Common myeloid progenitor, CD34-positive (primary cell): ENCODE data around the gene AMY2B.
"Not testable (repeated sequence)": the region's sequence is repeated elsewhere in the genome, so short reads cannot be mapped to it uniquely, and the experiment has no call there.

Experiments
- CTCF ChIA-PET: fragments of 350-600 bp; sonication (Branson Sonifier 250); formaldehyde crosslinking; loops from one replicate; lab custom pipeline; 2021; ENCODE audit warnings: antibody characterized with exemption; lab: Charles Lee
- POLR2A ChIA-PET: fragments of 350-600 bp; sonication (Branson Sonifier 250); formaldehyde crosslinking; loops from one replicate; lab custom pipeline; 2021; ENCODE audit warnings: antibody characterized with exemption; lab: Charles Lee
- DNase-seq, 3 donors: peaks; one replicate each; pipeline versions ENCODE4 v3.0.0 to v3.0.0-alpha.2; 2013
- H3K27ac ChIP-seq, 2 experiments: 1 replicate in 1 of 2; 2 replicates in 1 of 2; pipeline ENCODE4 v1.7.0; 2013; ENCODE audit warnings: inconsistent platforms in 2 of 2, low read length in 2 of 2, mild to moderate bottlenecking in 2 of 2, low read depth in 1 of 2, moderate library complexity in 1 of 2; ENCODE audit not compliant: severe bottlenecking in 2 of 2, insufficient read depth in 1 of 2, poor library complexity in 1 of 2
- H3K27me3 ChIP-seq, 5 experiments: replicated peaks in 2 of 5; 1 replicate in 3 of 5; 2 replicates in 2 of 5; pipeline versions ENCODE4 v1.6.1 to v1.7.0; 2013; ENCODE audit warnings: low read length in 4 of 5, mild to moderate bottlenecking in 2 of 5, moderate library complexity in 2 of 5, inconsistent platforms in 1 of 5; ENCODE audit not compliant: insufficient read depth in 5 of 5, control insufficient read depth in 4 of 5
- H3K36me3 ChIP-seq, 4 experiments: 1 replicate in 2 of 4; 2 replicates in 2 of 4; pipeline versions ENCODE4 v1.6.1 to v1.7.0; 2013; ENCODE audit warnings: low read length in 3 of 4, control low read depth in 1 of 4, mild to moderate bottlenecking in 1 of 4; ENCODE audit not compliant: control insufficient read depth in 4 of 4, insufficient read depth in 4 of 4
- H3K4me1 ChIP-seq, 4 experiments: 1 replicate in 3 of 4; 2 replicates in 1 of 4; pipeline versions ENCODE4 v1.6.1 to v1.7.1; 2013; ENCODE audit warnings: low read length in 3 of 4, mild to moderate bottlenecking in 3 of 4, control low read depth in 1 of 4, inconsistent platforms in 1 of 4, moderate library complexity in 1 of 4; ENCODE audit not compliant: control insufficient read depth in 4 of 4, insufficient read depth in 4 of 4; ENCODE audit errors: control extremely low read depth in 1 of 4
- H3K4me3 ChIP-seq, 7 experiments: 1 replicate in 4 of 7; 2 replicates in 3 of 7; pipeline versions ENCODE4 v1.5.1 to v1.7.0; 2013; ENCODE audit warnings: mild to moderate bottlenecking in 7 of 7, low read length in 6 of 7, moderate library complexity in 6 of 7, inconsistent platforms in 2 of 7, low read depth in 2 of 7, control low read depth in 1 of 7; ENCODE audit not compliant: insufficient read depth in 4 of 7, control insufficient read depth in 1 of 7; ENCODE audit errors: extremely low read depth in 1 of 7
- H3K9me3 ChIP-seq, 5 experiments: 1 replicate in 4 of 5; 2 replicates in 1 of 5; pipeline versions ENCODE4 v1.6.1 to v1.7.1; 2013; ENCODE audit warnings: low read length in 4 of 5, mild to moderate bottlenecking in 2 of 5, inconsistent platforms in 1 of 5, low read depth in 1 of 5, moderate library complexity in 1 of 5; ENCODE audit not compliant: control insufficient read depth in 4 of 5, insufficient read depth in 2 of 5; ENCODE audit errors: control extremely low read depth in 1 of 5
- WGBS: methylation state at CpG from one replicate; pipeline ENCODE4 v1.1.5; 2013; ENCODE audit not compliant: insufficient coverage; 5-methylcytosine and 5-hydroxymethylcytosine counted together

Gene AMY2B

GRCh38 chr1:103563056-103563455 is 8.3 kb upstream of the AMY2B start:
- no CpG with 5 or more reads among the region's 4 CpGs for WGBS
- H3K27ac ChIP-seq = no peak overlapping the region
- ChIA-PET POLR2A (no interaction called here), CTCF (no interaction called here)
- H3K27me3 ChIP-seq = no peaks in the 10 kb centered on the region
- no peak for DNase-seq
- peaks cover 0 to 3% (median 0%) of the 10 kb centered on the region in 4 experiments for H3K4me1 ChIP-seq
- peaks cover 0 to 3% (median 0%) of the 10 kb centered on the region in 4 experiments for H3K36me3 ChIP-seq
- H3K4me3 ChIP-seq = no peak overlapping the region
- H3K9me3 ChIP-seq = no peaks in the 10 kb centered on the region

- 100% methylated on average over 6 of the region's 7 CpGs for WGBS
- H3K27ac ChIP-seq = no peak overlapping the region
- H3K9me3 ChIP-seq = peaks cover 0 to 5% (median 0%) of the 10 kb centered on the region in 5 experiments
- POLR2A ChIA-PET = no interaction called here
- H3K4me3 ChIP-seq = no peak overlapping the region
- H3K27me3 ChIP-seq = no peaks in the 10 kb centered on the region
- DNase-seq = no peak
- no peaks in the 10 kb centered on the region for H3K4me1 ChIP-seq
- H3K36me3 ChIP-seq = peaks cover 0 to 12% (median 3%) of the 10 kb centered on the region in 4 experiments
- CTCF ChIA-PET = no interaction called here
Measured at GRCh38 chr1:103569493-103569892, 1.9 kb upstream of the AMY2B start.

- POLR2A ChIA-PET = no interaction called here
Measured at GRCh38 chr1:103576065-103576464, 4.7 kb downstream of the AMY2B start.

GRCh38 chr1:103576784-103577183 is 5.4 kb downstream of the AMY2B start:
- POLR2A ChIA-PET, H3K27me3 ChIP-seq, H3K36me3 ChIP-seq, H3K4me3 ChIP-seq, H3K4me1 ChIP-seq, DNase-seq, H3K9me3 ChIP-seq, H3K27ac ChIP-seq: not testable (repeated sequence)
- WGBS = no CpG with 5 or more reads among the region's 5 CpGs
- CTCF ChIA-PET = interaction anchor here (0.7 kb wide), 1 partner anchor 389 kb away, joined by 3 read pairs; no protein-coding TSS in a partner anchor

More at GRCh38 chr1:103576065-103576464, 4.7 kb downstream of the AMY2B start:
- peaks cover 0 to 2% (median 0%) of the 10 kb centered on the region in 4 experiments for H3K36me3 ChIP-seq
- H3K27ac ChIP-seq = no peak overlapping the region
- no peaks in the 10 kb centered on the region for H3K4me1 ChIP-seq
- CTCF ChIA-PET = no interaction called here
- no peaks in the 10 kb centered on the region for H3K9me3 ChIP-seq
- no peak overlapping the region for H3K4me3 ChIP-seq
- DNase-seq = no peak
- H3K27me3 ChIP-seq = no peaks in the 10 kb centered on the region

- no peak for DNase-seq
- no peaks in the 10 kb centered on the region for H3K27me3 ChIP-seq
- ChIA-PET CTCF (no interaction called here), POLR2A (no interaction called here)
- H3K27ac ChIP-seq = no peak overlapping the region
- H3K9me3 ChIP-seq = no peaks in the 10 kb centered on the region
- WGBS = no CpG with 5 or more reads among the region's 1 CpG
- peaks cover 0 to 2% (median 0%) of the 10 kb centered on the region in 4 experiments for H3K36me3 ChIP-seq
- H3K4me1 ChIP-seq = no peaks in the 10 kb centered on the region
- H3K4me3 ChIP-seq = no peak overlapping the region
Measured at GRCh38 chr1:103582464-103582863, 11.1 kb downstream of the AMY2B start.

- Histone ChIP-seq H3K27ac (no peak overlapping the region), H3K4me3 (no peak overlapping the region), H3K9me3 (peaks cover 0 to 4% (median 0%) of the 10 kb centered on the region in 5 experiments), H3K4me1 (no peaks in the 10 kb centered on the region), H3K36me3 (peaks cover 0 to 2% (median 0%) of the 10 kb centered on the region in 4 experiments), H3K27me3 (no peaks in the 10 kb centered on the region)
- WGBS = no CpG with 5 or more reads among the region's 3 CpGs
- POLR2A ChIA-PET = no interaction called here
- no peak for DNase-seq
- CTCF ChIA-PET = no interaction called here
Measured at GRCh38 chr1:103583887-103584286, 12.5 kb downstream of the AMY2B start.

GRCh38 chr1:103584537-103584936 is 13.1 kb downstream of the AMY2B start:
- Histone ChIP-seq H3K27ac (no peak overlapping the region), H3K4me3 (no peak overlapping the region), H3K36me3 (peaks cover 0 to 2% (median 0%) of the 10 kb centered on the region in 4 experiments), H3K4me1 (no peaks in the 10 kb centered on the region), H3K9me3 (peaks cover 0 to 4% (median 0%) of the 10 kb centered on the region in 5 experiments), H3K27me3 (no peaks in the 10 kb centered on the region)
- ChIA-PET CTCF (no interaction called here), POLR2A (no interaction called here)
- DNase-seq = no peak
- no CpG with 5 or more reads among the region's 2 CpGs for WGBS
